GM06990 (cell line): ENCODE results near the gene S100A14.

Experiments used
- DNase-seq: peaks from one replicate; pipeline ENCODE4 v3.0.0-alpha.2; 2011; ENCODE audit not compliant: insufficient read length; ENCODE audit errors: extremely low read depth
- H3K27me3 ChIP-seq: replicated peaks from 2 replicates; pipeline ENCODE4 v1.6.0; 2011; ENCODE audit warnings: low read length; ENCODE audit not compliant: control insufficient read depth, insufficient read depth
- H3K36me3 ChIP-seq: 2 replicates; pipeline ENCODE4 v1.5.1; 2011; ENCODE audit warnings: low read length; ENCODE audit not compliant: control insufficient read depth, insufficient read depth
- H3K4me3 ChIP-seq: replicated peaks from 2 replicates; pipeline ENCODE4 v1.5.1; 2011; ENCODE audit warnings: low read depth, mild to moderate bottlenecking, control low read depth, low read length
- CTCF ChIP-seq: IDR thresholded peaks from 2 replicates; pipeline ENCODE4 v1.5.1; 2011; ENCODE audit warnings: low read length, control low read depth, mild to moderate bottlenecking, inconsistent platforms; ENCODE audit not compliant: insufficient read depth, poor library complexity, severe bottlenecking

S100A14 gene

DNA sequence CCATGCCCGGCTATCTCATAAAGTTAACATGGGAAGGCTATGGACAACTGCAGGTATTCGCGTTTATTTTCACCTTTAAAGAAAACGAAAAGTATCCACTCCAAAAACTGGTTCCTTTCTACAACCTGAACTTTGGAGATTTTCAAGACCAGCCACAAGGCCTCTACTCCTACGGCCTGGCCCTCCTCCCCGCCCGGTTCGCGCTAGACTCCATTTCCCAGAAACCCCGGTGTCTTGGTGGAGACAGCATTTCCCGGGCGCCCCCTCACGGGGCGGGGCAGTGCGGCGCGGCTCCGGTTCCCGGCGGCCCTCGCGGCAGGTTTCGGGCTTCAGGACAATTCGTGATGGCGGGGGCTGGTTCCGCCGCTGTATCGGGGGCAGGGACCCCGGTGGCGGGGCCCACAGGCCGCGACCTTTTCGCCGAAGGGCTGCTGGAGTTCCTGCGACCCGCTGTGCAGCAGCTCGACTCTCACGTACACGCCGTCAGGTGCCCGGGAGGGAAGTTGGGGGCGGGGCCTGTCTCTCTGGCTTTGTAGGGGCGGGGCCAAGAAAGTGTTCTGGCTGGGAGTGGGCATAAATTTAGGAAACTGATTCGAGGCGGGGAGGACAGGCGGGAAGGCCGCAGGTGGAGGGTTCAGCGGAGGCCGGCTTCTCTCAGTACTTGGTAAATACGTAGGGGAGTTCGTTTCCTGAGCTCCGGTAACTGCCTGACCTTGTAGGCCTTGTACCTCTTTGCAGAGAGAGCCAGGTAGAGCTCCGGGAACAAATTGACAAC is 42.5 kb upstream of the S100A14 start, which contains the start of gene SNAPIN:
TSS of gene SNAPIN (plus strand) at position 304 of the 775 bp plus-strand sequence. CDS start at position 345, 41 bp downstream.
- peak; percentile 94 for DNase-seq
- H3K4me3 ChIP-seq = peak within 1 kb of the TSS; percentile 85
- peaks cover 16% of the 10 kb centered on the region for H3K36me3 ChIP-seq
- no peak for TF ChIP-seq CTCF
- no peaks in the 10 kb centered on the region for H3K27me3 ChIP-seq

GRCh38 chr1:153655333-153655732 is 39.2 kb upstream of the S100A14 start:
- H3K36me3 ChIP-seq = no peaks in the 10 kb centered on the region
- no peak overlapping the region for H3K4me3 ChIP-seq
- no peaks in the 10 kb centered on the region for H3K27me3 ChIP-seq
- TF ChIP-seq CTCF = no peak
- no peak for DNase-seq

DNA sequence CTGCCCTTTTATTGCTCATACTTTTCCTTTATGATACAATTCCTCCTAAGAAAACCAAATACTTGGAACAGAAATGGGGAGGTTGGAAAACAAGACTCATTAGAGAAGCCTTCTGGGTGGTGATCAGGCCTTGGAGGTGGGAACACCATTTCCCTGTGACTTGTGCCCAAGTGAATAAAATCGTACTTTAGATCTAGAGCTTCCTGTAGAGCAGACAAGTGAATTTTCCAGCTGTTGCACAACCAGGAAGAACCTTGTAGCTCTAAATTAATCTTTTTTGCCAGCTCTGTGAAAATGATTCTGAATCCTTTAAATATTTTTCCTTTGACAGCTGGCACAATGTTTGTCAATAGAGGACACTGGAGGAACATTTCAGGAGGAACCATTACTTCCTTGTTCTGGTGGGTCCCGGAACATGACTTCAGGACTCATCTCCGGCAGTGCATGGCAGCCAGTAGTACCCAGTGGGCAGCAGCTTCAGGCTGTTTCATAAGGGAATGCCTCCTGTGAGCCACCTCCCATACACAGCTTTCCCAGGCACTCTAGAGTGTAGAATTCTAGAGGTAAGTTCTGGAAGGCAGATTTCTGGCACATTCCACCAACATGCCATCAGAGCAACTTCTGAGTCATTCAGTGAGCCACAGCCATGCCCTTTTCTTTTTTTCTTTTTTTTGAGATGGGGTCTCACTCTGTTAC is 36.8 kb upstream of the S100A14 start:
- no peak for TF ChIP-seq CTCF
- Histone ChIP-seq H3K36me3 (no peaks in the 10 kb centered on the region), H3K4me3 (no peak overlapping the region), H3K27me3 (no peaks in the 10 kb centered on the region)
- DNase-seq = no peak

DNA sequence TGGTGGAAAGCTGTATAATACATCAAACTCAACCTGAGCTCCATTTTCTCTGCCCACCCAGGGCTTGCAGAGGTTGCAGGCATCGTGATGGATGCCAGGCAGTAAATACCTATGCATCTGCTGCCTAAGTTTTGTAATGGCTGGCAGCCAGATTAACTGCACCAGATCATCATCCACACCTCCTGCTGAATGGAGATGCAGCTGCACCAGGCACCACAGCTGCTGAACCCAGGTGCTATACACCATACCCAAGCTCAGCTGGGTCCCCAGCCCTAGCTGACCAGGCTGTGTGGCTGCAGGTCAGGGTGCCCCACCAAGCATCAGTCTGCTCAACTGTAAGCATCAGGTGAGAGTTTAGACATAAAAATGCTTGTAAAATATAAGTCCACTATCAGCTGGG is 35.6 kb upstream of the S100A14 start:
- H3K27me3 ChIP-seq = no peaks in the 10 kb centered on the region
- H3K4me3 ChIP-seq = no peak overlapping the region
- DNase-seq = no peak
- H3K36me3 ChIP-seq = peaks cover 3% of the 10 kb centered on the region
- no peak for TF ChIP-seq CTCF

GRCh38 chr1:153649863-153650235 is 33.7 kb upstream of the S100A14 start:
- H3K36me3 ChIP-seq = peaks cover 13% of the 10 kb centered on the region
- no peak overlapping the region for H3K4me3 ChIP-seq
- no peak for DNase-seq
- H3K27me3 ChIP-seq = no peaks in the 10 kb centered on the region
- TF ChIP-seq CTCF = no peak
